AG04449 (cell line): Measurements from ENCODE around the gene ASB14.

Experiments used
- CTCF ChIA-PET: fragments of 350-600 bp; formaldehyde crosslinking; extraction: SDS; loops from one replicate; lab custom pipeline; 2021; ENCODE audit warnings: antibody characterized with exemption; lab: Yijun Ruan, JAX
- POLR2A ChIA-PET: fragments of 400-600, 350-600 bp; formaldehyde crosslinking; extraction: SDS; loops from one replicate; lab custom pipeline; 2020; ENCODE audit warnings: antibody characterized with exemption, inconsistent platforms; lab: Yijun Ruan, JAX
- DNase-seq: peaks from one replicate; pipeline ENCODE4 v3.0.0-alpha.2; 2010; ENCODE audit warnings: low read depth, low spot score
- H3K4me3 ChIP-seq: 2 replicates; pipeline ENCODE4 v1.5.1; 2011; ENCODE audit warnings: low read depth, mild to moderate bottlenecking, control low read depth, low read length
- CTCF ChIP-seq: IDR thresholded peaks from one replicate; pipeline ENCODE4 v1.5.1; 2011; ENCODE audit warnings: mild to moderate bottlenecking, moderate library complexity, low read length, control low read depth, inconsistent platforms; ENCODE audit not compliant: insufficient read depth; ENCODE audit errors: missing control alignments

The ASB14 gene

GRCh38 chr3:57268416-57268815 lies 24.1 kb downstream of the ASB14 start:
- ChIA-PET CTCF (no interaction called here), POLR2A (no interaction called here)
- DNase-seq = no peak
- H3K4me3 ChIP-seq = no peak overlapping the region
- TF ChIP-seq CTCF = no peak

GRCh38 chr3:57261929-57262328 lies 30.6 kb downstream of the ASB14 start:
- DNase-seq = no peak
- H3K4me3 ChIP-seq = no peak overlapping the region
- POLR2A ChIA-PET = no interaction called here
- CTCF ChIA-PET = no interaction called here
- TF ChIP-seq CTCF = no peak

GRCh38 chr3:57261119-57261518 lies 31.4 kb downstream of the ASB14 start:
- DNase-seq = no peak
- no peak overlapping the region for H3K4me3 ChIP-seq
- no peak for TF ChIP-seq CTCF
- ChIA-PET CTCF (no interaction called here), POLR2A (no interaction called here)

- DNase-seq = no peak
- POLR2A ChIA-PET = no interaction called here
- H3K4me3 ChIP-seq = no peak overlapping the region
- CTCF ChIA-PET = no interaction called here
- TF ChIP-seq CTCF = no peak
Measured at GRCh38 chr3:57257678-57258077, 34.8 kb downstream of the ASB14 start.

GRCh38 chr3:57256844-57257243 lies 35.6 kb downstream of the ASB14 start:
- DNase-seq = no peak
- CTCF ChIA-PET = no interaction called here
- POLR2A ChIA-PET = no interaction called here
- TF ChIP-seq CTCF = no peak
- no peak overlapping the region for H3K4me3 ChIP-seq

- CTCF ChIA-PET = no interaction called here
- H3K4me3 ChIP-seq = no peak overlapping the region
- TF ChIP-seq CTCF = no peak
- POLR2A ChIA-PET = no interaction called here
- DNase-seq = no peak
Measured at GRCh38 chr3:57252404-57252803, 40.1 kb downstream of the ASB14 start.
